Head of caudate nucleus (tissue), 42 donors: ENCODE data around the gene APOA4.
"Not testable (repeated sequence)": the region's sequence is repeated elsewhere in the genome, so short reads cannot be mapped to it uniquely, and the experiment has no call there.

Experiments used
- DNase-seq, 42 donors: peaks; one replicate each; pipeline versions ENCODE4 v3.0.0 to v3.0.0-alpha.2; 2020 to 2021; ENCODE audit warnings: mixed read lengths in 7 of 42
- intact Hi-C: fragments of 100-400 bp; cut with DNase I; formaldehyde crosslinking; loops from one replicate; pipeline ENCODE4 v1.15.0; 2022

The APOA4 gene

GRCh38 chr11:116813170-116813569 is 9.9 kb downstream of the APOA4 start:
- intact Hi-C loops, result no loop called here
- DNase-seq, result peak in 1 of 42 donors; percentile 27

GRCh38 chr11:116812109-116812508 is 11.0 kb downstream of the APOA4 start:
- intact Hi-C loops, result no loop called here
- peak in 2 of 42 donors; percentile 30 to 34 for DNase-seq

DNA sequence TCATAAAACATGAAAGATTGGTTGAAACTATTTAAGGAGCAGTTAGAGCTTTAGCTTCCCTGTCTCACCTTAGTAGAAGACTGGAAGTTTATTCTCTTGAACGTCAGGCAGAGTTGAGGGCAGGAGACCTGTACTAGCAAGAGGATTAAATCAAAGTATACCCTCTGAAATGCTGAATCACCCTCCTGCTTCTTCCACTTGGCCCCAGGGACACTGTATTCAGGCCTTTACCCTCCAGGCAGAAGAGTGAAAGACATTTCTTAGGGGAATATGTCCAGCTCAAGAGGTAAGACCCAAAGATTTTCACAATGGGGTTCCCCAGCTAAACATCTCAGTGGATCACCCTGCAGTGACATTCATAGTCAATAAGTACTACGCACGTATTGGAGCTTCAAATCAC is 11.9 kb downstream of the APOA4 start:
- DNase-seq, result no peak
- intact Hi-C loops, result no loop called here

- DNase-seq, result no peak
- intact Hi-C loops, result no loop called here
These were observed 14.6 kb downstream of the APOA4 start for GRCh38 chr11:116808262-116809175.

DNA sequence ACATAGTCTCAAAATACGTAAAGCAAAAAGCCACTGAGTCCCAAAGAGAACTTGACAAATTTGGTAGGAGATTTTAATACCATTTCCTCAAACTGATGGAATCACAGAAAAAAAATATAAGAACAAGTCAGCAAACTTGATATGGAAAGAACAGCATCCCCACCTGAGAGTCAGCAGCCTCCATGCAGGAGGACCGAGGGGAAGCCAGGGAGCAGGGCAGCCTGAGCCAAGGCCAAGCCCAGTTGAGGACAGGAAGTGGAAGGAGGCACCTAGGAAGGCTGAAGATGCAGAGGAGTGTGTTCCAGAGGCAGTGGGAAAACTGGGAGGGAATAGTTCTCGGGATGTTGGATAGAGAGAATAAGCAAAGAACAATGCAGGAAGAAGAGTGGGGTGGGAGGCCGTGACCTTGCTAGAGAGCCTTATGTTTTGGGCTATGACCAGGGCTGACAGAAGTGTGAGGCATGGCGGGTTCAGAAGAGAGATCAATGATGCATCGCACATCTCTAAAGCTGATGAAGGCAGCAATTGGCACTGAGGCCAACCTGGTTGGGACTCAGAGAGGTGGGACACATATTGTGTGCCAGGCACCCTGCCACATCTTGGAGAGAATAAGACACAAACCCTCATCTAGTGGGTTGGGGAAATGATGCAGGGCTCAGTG is 15.4 kb downstream of the APOA4 start:
- intact Hi-C loops, result no loop called here
- DNase-seq, result no peak

DNA sequence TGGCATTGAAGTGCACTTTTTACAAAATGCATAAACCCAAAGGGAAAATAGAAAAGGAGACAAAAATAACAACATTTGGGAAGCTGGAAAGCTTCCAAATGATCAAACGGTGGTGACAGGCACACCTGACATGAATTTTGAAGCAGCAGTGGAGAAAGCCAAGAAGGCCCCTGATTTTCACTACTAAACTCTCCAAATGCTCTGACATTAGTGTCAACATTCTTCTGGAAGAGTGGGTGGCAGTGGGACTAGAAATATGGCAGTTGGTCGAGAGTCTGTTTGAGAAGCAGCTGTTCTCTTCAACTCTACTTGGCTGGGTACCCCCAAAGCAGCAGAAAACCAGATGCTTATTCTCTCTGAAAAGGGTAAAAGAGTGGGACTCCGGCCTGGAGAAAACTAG is 19.1 kb downstream of the APOA4 start:
- intact Hi-C loops, result no loop called here
- DNase-seq, result no peak

- DNase-seq, intact Hi-C loops: not testable (repeated sequence)
These were observed 21.4 kb downstream of the APOA4 start for GRCh38 chr11:116801662-116802061.

- intact Hi-C loops, result no loop called here
- no peak for DNase-seq
These were observed 22.5 kb downstream of the APOA4 start for GRCh38 chr11:116800610-116801009.

- no peak for DNase-seq
- intact Hi-C loops, result no loop called here
These were observed 24.7 kb downstream of the APOA4 start for GRCh38 chr11:116798368-116798767.

DNA sequence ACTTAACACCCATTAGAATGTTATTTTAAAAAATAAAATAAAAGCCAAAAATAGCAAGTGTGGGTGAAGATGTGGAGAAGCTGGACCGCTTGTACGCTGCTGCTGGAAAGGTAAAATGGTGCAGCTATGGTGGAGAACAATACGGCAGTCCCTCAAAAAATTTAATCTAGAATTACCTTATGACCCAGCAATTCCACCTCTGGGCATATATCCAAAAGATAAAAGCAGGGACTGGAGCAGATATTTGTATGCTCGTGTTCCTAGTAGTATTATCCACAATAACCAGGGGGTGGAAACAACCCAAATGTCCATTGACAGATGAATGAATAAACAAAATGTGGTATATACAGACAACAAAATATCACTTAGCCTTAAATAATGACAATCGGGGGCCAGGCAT is 25.3 kb downstream of the APOA4 start:
- DNase-seq, result no peak
- intact Hi-C loops, result no loop called here

- intact Hi-C loops, result no loop called here
- DNase-seq, result no peak
These were observed 26.6 kb downstream of the APOA4 start for GRCh38 chr11:116796548-116796947.

GRCh38 chr11:116794851-116795250 is 28.3 kb downstream of the APOA4 start:
- intact Hi-C loops, result no loop called here
- no peak for DNase-seq

GRCh38 chr11:116793772-116794097 is 29.4 kb downstream of the APOA4 start:
- intact Hi-C loops, result no loop called here
- DNase-seq, result no peak

- intact Hi-C loops, result no loop called here
- no peak for DNase-seq
These were observed 30.0 kb downstream of the APOA4 start for GRCh38 chr11:116792869-116793771.

DNA sequence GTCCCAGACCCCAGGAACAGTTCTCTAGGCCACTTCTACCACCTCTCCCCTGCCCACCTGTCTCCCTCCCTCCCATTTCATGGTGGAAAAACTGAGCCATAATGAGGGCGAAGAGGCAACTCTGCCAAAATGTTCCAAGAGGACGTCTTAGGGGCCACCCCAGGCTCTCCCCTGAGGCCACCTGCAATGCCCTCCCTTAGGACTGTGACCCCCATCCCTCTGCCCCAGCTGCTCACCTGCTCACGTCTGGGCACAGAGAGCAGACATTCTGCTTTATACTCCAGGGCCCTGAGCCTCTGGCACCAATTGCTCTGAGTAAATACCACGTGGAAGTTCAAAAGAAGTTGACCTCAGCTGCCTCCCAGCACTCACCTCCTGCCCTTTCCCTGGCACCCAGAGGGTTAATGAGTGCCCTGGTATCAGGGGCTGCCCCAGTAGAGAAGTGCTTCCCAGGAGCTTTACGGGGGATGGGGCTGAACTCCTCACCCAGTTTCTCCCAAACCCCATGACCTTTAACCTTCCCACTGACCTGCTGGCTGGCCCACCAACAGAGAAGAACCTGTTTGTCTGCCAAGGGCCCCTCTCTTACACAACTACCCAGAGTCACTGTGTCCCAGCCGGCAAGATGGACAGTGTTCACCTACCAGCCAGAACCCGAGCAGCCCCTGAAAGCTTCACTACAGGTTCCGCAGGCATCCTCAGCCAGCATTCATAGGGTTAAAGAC is 30.8 kb downstream of the APOA4 start:
- no peak for DNase-seq
- intact Hi-C loops, result no loop called here

GRCh38 chr11:116791813-116792143 is 31.3 kb downstream of the APOA4 start, which contains the start of gene APOA5:
TSS of gene APOA5 (minus strand) at chr11:116791879. CDS start at chr11:116791860, 19 bp downstream.
- intact Hi-C loops, result no loop called here
- no peak for DNase-seq

DNA sequence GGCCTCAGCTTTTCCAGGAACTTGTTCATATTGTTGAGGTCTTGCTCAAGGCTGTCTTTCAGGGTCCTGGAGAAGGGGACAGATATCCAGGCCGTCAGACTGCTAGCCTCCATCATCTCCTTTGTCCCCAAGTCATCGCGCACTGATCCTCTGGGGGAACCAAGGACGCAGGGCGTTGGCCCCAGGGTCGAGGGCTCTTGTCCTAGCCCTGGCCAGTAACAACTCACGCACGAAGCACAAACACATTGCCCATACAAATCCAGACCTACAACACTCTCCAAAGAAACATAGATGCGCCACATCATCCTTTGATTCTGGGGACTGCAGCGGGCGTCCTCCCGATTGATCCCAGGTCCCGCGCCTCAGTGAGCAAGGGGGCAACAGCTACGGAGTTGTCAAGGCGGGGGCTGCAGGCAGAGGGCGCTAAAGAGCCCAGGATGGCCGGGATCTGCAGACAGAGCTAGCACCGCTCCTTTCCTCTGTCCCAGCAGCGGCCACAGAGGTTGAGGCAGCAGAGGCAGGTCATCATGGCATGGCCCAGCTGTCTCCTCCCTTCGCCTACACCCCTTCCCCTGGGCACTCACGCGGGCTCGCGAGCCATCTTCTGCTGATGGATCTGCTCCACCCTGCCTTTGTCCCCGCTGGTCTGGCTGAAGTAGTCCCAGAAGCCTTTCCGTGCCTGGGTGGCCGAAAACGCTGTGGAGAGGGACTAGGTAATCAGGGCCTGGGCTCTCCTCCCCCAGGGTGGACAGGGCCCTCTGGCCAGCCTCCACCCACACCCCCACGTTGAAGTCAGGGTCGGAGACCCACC is 31.9 kb downstream of the APOA4 start:
- intact Hi-C loops, result no loop called here
- peak; percentile 55 to 95 (median 86) for DNase-seq
